Astrocyte (in vitro differentiated cells and primary cell): ENCODE data around the gene PTPRE.

ENCODE experiments used
- EZH2 ChIP-seq: IDR thresholded peaks from 2 replicates; pipeline ENCODE4 v1.6.1; 2012; ENCODE audit warnings: mild to moderate bottlenecking, low read length, inconsistent platforms; ENCODE audit not compliant: insufficient read depth
- TF ChIP-seq, protein P1 (sequence below): IDR thresholded peaks from 2 replicates; pipeline ENCODE4 v1.5.1; 2011; ENCODE audit warnings: low read depth, mild to moderate bottlenecking, inconsistent platforms, low read length, moderate library complexity; ENCODE audit not compliant: insufficient read depth

DNA sequence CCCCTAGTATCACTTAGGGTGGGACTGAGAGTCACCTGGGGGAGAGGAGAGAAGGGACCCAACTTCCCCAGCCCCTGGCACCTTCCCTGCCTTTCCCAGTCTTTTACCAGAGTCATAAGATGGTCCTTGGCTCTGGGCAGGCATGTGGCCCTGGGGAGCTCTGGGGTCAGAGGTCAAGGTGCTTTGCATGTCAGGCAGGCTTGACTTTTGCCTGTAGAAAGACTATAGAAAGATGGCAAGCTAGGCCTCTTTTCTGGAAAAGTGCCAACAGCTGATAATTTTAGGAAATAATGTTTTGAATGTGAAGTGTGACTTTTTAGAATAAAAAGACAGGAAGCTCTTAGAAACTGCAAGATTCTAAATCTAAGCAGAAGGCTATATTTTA is 151.8 kb downstream of the PTPRE start:
- TF ChIP-seq, protein P1, sequence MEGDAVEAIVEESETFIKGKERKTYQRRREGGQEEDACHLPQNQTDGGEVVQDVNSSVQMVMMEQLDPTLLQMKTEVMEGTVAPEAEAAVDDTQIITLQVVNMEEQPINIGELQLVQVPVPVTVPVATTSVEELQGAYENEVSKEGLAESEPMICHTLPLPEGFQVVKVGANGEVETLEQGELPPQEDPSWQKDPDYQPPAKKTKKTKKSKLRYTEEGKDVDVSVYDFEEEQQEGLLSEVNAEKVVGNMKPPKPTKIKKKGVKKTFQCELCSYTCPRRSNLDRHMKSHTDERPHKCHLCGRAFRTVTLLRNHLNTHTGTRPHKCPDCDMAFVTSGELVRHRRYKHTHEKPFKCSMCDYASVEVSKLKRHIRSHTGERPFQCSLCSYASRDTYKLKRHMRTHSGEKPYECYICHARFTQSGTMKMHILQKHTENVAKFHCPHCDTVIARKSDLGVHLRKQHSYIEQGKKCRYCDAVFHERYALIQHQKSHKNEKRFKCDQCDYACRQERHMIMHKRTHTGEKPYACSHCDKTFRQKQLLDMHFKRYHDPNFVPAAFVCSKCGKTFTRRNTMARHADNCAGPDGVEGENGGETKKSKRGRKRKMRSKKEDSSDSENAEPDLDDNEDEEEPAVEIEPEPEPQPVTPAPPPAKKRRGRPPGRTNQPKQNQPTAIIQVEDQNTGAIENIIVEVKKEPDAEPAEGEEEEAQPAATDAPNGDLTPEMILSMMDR = no peak
- TF ChIP-seq EZH2 = no peak
